Panc1 (cell line): ENCODE results near the gene TMEM220. TPM values are rescaled to one million over a fixed set of nuclear protein-coding genes. Genes with fewer than 3 reads are reported as not detected.

Experiments
- ATAC-seq: fragments of 200-7000 bp; cut with Tn5 transposase; 2 replicates; pipeline ENCODE4 v1.9.1; 2020; ENCODE audit warnings: mild to moderate bottlenecking, moderate library complexity
- BruUV-seq: library from RNA; stranded (reverse); fragments of 400-500 nt; replicated peaks from 2 replicates; lab custom pipeline; 2021; lab: Mats Ljungman, UMichigan
- CTCF ChIA-PET: fragments of 300-600 bp; sonication (Branson Sonifier 250); formaldehyde crosslinking; loops from one replicate; lab custom pipeline; 2022; ENCODE audit warnings: antibody characterized with exemption; lab: Charles Lee
- POLR2A ChIA-PET: fragments of 300-600 bp; sonication (Branson Sonifier 250); formaldehyde crosslinking; loops from one replicate; lab custom pipeline; 2022; ENCODE audit warnings: antibody characterized with exemption; lab: Charles Lee
- DNase-seq: peaks from one replicate; pipeline ENCODE4 v3.0.0-alpha.2; 2010; ENCODE audit warnings: low read depth, low spot score
- H3K27ac ChIP-seq: 2 replicates; pipeline ENCODE4 v1.5.1; 2011; ENCODE audit warnings: mild to moderate bottlenecking, low read length, inconsistent platforms
- H3K27me3 ChIP-seq: fragments of 200-500 bp; sonication (Bioruptor generic); 2 replicates; pipeline ENCODE4 v1.6.0; 2014; ENCODE audit warnings: low read length, inconsistent platforms; ENCODE audit not compliant: control insufficient read depth, insufficient read depth
- H3K36me3 ChIP-seq: fragments of 200-500 bp; sonication (Bioruptor generic); 2 replicates; pipeline ENCODE4 v1.5.1; 2014; ENCODE audit warnings: inconsistent platforms, mild to moderate bottlenecking, low read length, moderate library complexity; ENCODE audit not compliant: control insufficient read depth, insufficient read depth
- H3K4me1 ChIP-seq: 2 replicates; pipeline ENCODE4 v1.5.1; 2011; ENCODE audit warnings: inconsistent platforms, mild to moderate bottlenecking, low read length, moderate library complexity; ENCODE audit not compliant: control insufficient read depth, insufficient read depth
- H3K4me3 ChIP-seq, 2 experiments: 2 replicates each; pipeline ENCODE4 v1.5.1; 2011 to 2012; ENCODE audit warnings: low read depth in 2 of 2, low read length in 2 of 2, mild to moderate bottlenecking in 2 of 2, inconsistent platforms in 1 of 2, moderate library complexity in 1 of 2
- H3K9me3 ChIP-seq: fragments of 200-500 bp; sonication (Bioruptor generic); 2 replicates; pipeline ENCODE4 v1.5.1; 2014; ENCODE audit warnings: low read depth, mild to moderate bottlenecking, inconsistent platforms, low read length, moderate library complexity; ENCODE audit not compliant: control insufficient read depth, insufficient read depth
- CTCF ChIP-seq: fragments of 450-650 bp; IDR thresholded peaks from 2 replicates; pipeline ENCODE4 v1.5.1; 2017; ENCODE audit warnings: mild to moderate bottlenecking
- POLR2AphosphoS5 ChIP-seq: IDR thresholded peaks from 2 replicates; pipeline ENCODE4 v1.6.1; 2012; ENCODE audit warnings: mild to moderate bottlenecking, low read depth, low read length, moderate library complexity
- REST ChIP-seq, 2 experiments: IDR thresholded peaks; 2 replicates each; pipeline ENCODE4 v1.6.1; 2011 to 2012; ENCODE audit warnings: low read depth in 2 of 2, control low read depth in 1 of 2, low read length in 1 of 2, mild to moderate bottlenecking in 1 of 2, moderate library complexity in 1 of 2; ENCODE audit not compliant: insufficient read depth in 1 of 2
- SIN3A ChIP-seq: IDR thresholded peaks from 2 replicates; pipeline ENCODE4 v1.6.1; 2012; ENCODE audit warnings: low read depth, mild to moderate bottlenecking, low read length, moderate library complexity, borderline replicate concordance; ENCODE audit not compliant: insufficient read depth
- TCF7L2 ChIP-seq: IDR thresholded peaks from 2 replicates; pipeline ENCODE4 v1.6.1; 2011; ENCODE audit warnings: mild to moderate bottlenecking, low read depth, low read length, inconsistent platforms
- in situ Hi-C: cut with HindIII; loops from 2 replicates; pipeline ENCODE4 v1.10.0; 2016; ENCODE audit warnings: low sequenced_read_pairs, low pct_unique_long_range_greater_than_20kb
- intact Hi-C: fragments of 100-400 bp; cut with micrococcal nuclease; formaldehyde crosslinking; loops from one replicate; pipeline ENCODE4 v1.10.0; 2022; ENCODE audit not compliant: unreplicated experiment
- total RNA-seq: library from RNA; stranded (reverse); gene quantifications from one replicate; pipeline ENCODE4 v1.2.1, GENCODE V29; 2021; ENCODE audit not compliant: unreplicated experiment

The TMEM220 gene
- total RNA-seq, 1 experiment from 2014 or later = 9.3 TPM

DNA sequence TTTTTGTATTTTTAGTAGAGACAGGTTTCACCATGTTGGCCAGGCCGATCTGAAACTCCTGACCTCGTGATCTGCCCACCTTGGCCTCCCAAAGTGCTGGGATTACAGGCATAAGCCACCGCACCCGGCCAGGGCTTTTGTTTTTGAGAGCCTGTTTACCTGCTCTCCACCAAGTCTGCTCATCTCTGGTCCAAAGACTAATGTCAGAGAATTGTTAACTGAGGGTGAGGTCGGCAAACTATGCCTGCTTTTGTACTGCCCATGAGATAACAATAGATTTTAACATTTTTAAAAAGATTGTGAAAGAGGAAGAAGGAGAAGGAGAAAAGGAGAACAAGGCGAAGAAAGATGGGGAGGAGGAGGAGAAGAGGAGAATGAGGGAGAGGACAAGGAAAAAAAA, 48.1 kb upstream of the TMEM220 start:
- DNase-seq (no peak), ATAC-seq (no peak)
- TF ChIP-seq POLR2AphosphoS5 (no peak), CTCF (no peak), TCF7L2 (no peak), SIN3A (no peak), REST (IDR thresholded peaks at IDR 0.05; ENCODE audit: insufficient read depth in 1 of 2, low read depth in 2 of 2, low read length in 1 of 2) (no peak)
- Histone ChIP-seq H3K27ac (no peak overlapping the region), H3K9me3 (no peaks in the 10 kb centered on the region), H3K27me3 (no peaks in the 10 kb centered on the region), H3K36me3 (no peaks in the 10 kb centered on the region), H3K4me1 (no peaks in the 10 kb centered on the region), H3K4me3 (no peak overlapping the region)
- in situ Hi-C loops = no loop called here
- BruUV-seq = no TSS peak
- ChIA-PET POLR2A (no interaction called here), CTCF (no interaction called here)
- intact Hi-C loops = no loop called here

DNA sequence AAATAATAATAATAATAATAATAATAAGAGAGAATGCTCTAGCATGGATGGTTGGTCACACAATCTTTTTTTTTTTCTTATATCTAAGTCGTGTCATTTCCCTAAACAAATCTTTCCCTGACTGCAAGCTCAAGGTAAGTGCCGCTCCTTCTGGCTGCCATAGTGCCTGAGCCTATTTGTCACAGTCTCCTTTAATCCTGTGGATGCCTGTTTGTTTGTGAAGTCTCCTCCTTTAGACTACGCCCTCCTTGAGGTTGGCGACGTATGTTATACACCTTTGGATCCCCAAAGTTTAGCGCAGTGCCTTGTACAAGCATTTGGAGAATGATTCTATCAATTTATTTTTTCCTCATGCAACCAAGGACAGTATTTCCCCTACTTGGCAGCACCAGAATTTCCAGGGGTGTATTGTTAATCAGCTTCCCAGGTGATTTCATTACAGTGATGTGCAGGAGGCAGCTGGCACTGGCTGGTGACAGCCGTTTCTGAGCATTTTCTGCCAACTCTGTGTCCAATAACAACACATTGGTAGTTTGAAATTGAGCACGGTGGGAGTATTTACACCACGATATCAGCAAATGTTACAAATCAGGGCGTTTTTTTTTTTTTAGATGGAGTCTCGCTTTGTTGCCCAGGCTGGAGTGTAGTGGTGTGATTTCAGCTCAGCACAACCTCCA, 47.4 kb upstream of the TMEM220 start:
- Histone ChIP-seq H3K4me3 (no peak overlapping the region), H3K27ac (no peak overlapping the region), H3K4me1 (no peaks in the 10 kb centered on the region), H3K36me3 (no peaks in the 10 kb centered on the region), H3K27me3 (no peaks in the 10 kb centered on the region), H3K9me3 (no peaks in the 10 kb centered on the region)
- in situ Hi-C loops (no loop called here), intact Hi-C loops (no loop called here)
- ChIA-PET CTCF (no interaction called here), POLR2A (interaction anchor here (0.6 kb wide), 1 partner anchor 524 kb away, joined by 3 read pairs; no protein-coding TSS in a partner anchor)
- no peak for ATAC-seq
- BruUV-seq = no TSS peak
- no peak for TF ChIP-seq POLR2AphosphoS5
- no peak for TF ChIP-seq SIN3A
- TF ChIP-seq TCF7L2 = no peak
- TF ChIP-seq CTCF = no peak
- no peak for TF ChIP-seq REST (IDR thresholded peaks at IDR 0.05; ENCODE audit: insufficient read depth in 1 of 2, low read depth in 2 of 2, low read length in 1 of 2)
- no peak for DNase-seq
